AG20443 (cell line): ENCODE data around the gene ENTPD6.

Experiments
- DNase-seq: peaks from one replicate; pipeline ENCODE4 v3.0.0; 2012; ENCODE audit warnings: low spot score, mixed read lengths

The ENTPD6 gene

DNA sequence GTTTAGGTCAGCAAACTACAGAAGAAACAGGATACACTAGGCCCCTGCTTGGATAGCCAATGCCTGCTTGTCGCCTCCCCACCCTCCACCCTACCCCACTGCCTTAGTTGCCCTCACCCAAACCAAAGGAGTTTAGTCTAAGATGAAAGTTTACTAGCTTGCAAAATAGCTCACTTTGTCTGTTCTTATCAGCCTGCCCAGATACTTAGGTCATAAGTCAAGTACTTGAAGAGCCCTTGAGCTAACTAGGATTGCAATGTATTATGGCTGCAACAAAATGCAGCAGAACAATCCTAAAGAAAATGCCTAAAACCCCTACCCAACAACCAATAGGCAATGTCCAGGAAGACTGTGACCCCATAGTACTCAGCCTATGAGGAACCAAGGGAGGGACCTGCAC lies 7.3 kb upstream of the ENTPD6 start:
- DNase-seq = no peak

DNA sequence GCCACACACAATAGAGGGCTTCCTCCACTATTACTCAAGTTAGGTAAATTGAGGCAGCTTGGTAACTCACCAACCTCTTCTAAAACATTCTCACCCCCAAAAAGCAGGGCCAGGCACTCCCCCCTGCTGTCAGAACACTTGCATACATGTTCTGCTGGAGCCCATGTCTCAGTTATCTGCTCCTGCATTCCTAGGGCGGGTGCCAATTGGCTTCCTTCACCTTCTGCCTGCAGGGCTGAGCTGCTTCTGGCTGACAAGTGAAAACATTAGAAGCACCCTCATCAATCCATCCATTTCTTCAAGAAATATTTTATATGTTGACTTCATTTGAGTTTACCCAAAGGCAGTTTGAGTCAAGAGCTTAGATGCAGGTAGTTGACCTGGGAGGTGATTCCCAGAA lies 4.5 kb upstream of the ENTPD6 start:
- DNase-seq = no peak

DNA sequence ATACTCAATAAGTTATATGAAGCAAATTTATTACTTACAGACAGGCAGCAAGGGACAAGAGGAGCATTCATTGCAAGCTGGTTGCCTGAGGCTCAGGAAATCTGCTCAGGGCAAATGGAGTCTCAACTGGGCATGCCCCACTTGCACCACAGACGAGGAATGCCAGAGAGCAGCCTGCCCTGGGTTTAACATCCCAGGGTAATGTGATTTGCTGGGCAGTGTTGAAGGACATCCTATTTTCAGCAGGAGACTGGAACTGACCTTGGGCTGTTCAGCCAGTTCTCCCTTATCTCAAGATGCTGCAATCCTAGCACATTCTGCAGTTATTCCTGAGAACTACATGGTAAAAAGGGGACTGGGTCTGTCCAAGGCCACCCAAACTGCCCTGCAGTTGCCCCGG lies 3.8 kb upstream of the ENTPD6 start:
- DNase-seq = no peak

DNA sequence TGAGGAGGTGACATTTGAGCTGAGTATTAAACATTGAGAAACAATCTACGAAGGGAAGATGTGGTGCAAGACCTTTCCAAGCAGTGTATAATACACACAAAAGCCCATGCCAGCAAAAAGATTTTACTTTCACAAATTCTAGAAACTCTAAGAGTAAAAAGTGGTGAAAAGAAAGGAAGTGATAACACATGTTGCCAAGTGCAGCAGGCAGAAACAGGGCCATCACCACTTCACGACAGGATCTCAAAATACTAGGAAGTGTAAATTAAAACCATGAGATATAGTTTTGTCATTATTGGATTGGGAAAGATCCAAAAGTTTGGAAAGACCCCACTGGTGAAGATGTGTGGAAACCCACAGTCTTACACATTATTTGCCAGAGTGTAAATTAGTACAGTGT lies 1.7 kb upstream of the ENTPD6 start:
- DNase-seq = no peak

DNA sequence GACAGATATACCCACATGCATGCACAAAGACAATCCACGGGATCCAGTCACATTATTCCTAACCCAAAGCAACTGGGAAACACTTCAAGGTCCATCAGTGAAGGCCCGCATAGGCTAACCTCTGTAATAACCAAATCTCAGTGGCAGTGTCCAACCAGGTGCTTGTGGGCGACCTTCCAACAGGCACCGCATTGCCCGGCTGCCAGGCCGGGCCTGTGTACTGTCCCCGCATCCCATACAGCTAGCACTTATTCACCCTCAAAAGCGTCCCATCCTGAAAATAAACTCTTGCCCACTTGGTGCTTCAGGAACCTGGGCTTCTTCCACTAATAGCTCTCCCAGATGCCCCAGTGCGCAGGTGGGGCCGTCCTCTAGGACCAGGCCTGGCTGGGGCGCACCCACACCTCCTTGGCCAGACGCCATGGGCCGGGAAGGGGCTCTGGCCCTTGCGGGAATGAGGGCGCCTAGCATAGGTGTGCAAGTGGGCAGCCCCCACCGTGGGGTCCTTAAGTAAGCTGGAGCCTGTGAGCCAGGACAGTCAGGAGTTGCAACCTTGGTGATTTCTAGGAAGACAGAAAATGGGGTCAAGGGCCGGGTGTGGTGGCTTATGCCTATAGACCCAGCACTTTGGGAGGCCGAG lies 1.1 kb upstream of the ENTPD6 start:
- DNase-seq = no peak

DNA sequence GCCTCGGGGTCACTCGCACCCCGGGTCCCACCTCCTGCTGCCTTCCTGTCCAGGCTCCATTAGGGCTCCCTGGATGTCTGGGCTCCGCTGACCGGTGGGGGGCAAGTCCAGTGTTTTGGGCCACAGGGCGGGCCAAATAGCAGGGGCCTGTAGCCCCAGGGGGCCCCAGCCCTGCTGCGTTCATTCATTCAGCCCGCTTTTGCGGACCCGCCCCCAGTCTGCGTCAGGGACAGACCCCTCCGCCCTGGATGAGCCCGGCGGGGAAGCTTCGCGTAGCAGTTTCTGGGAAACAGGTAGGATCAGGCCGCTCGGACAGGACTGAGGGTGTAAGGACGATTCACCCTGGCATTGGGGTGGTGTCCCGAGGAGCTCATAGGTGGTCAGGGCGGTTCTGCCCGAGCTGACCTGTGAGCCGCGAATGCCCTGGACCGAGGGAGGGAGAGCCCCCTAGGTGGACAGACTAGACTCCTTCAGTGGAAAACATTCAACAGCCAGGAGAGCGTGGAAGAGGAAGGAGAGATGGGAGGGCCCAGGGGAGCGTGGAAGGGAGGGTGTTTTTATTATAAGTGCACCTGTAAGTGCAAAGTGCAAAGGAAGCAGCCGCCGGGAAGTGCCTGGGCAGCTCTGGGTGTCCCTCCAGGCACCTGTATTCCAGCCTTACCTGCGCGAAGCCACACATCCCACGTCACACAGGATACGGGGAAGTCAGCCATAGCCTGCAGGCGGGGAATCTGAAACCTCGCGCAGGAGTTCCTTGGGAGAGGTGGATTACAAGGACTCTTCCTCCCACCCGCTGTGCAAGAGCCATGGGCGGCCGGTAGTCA lies 662 bp downstream of the ENTPD6 start:
- no peak for DNase-seq

- DNase-seq = no peak
Measured at GRCh38 chr20:25196786-25197120, 1.2 kb downstream of the ENTPD6 start.

GRCh38 chr20:25197183-25197869 lies 1.8 kb downstream of the ENTPD6 start:
- DNase-seq = no peak

DNA sequence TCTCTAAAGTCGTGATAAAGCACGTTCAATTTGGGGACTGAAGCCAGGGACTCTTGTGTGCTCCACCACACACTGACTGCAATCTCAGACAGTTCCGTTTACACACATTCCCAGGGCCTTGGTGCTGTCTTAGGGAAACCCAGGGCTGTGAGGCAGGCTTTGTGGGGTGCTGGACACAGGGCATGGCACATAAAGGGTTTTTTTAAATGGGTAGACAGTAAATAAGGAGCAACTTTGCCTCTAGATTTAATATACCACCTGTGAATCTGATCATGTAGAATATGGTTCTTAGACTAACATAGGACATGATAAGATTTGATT lies 2.3 kb downstream of the ENTPD6 start:
- DNase-seq = no peak

DNA sequence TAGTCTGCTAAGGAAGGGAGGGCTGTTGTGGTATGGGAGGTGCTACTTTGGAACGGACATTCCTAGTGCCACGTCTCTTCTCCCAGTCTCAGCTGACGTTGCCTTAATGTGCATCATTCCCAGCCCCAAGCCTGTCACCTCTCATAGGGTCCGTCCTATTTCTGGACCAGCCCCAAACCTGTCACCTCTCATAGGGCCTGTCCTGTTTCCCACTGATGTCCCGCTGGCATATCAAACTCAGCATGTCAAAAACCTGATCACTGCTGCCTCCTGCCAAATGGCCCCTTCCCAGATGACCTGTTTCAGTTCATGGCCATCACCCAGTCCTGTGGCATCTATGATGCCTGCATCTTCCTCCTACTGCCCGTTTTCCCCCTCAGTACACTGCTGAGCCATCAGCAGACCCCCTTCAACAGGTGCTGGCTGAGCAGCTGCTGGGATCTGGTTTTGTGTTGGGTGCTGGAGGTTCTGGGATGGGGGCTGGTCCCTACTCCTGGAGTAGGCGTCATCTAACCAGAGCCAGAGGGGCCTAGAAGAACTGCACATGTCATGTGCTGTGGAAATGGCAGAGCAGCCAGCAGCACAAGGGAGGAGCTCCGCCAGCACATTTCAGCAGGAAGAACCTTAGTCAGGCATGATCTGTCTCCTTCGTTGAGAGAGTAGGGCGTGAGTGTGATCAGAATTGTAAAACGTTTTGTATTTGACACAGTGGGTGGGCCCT lies 3.3 kb downstream of the ENTPD6 start:
- peak; percentile 40 for DNase-seq

DNA sequence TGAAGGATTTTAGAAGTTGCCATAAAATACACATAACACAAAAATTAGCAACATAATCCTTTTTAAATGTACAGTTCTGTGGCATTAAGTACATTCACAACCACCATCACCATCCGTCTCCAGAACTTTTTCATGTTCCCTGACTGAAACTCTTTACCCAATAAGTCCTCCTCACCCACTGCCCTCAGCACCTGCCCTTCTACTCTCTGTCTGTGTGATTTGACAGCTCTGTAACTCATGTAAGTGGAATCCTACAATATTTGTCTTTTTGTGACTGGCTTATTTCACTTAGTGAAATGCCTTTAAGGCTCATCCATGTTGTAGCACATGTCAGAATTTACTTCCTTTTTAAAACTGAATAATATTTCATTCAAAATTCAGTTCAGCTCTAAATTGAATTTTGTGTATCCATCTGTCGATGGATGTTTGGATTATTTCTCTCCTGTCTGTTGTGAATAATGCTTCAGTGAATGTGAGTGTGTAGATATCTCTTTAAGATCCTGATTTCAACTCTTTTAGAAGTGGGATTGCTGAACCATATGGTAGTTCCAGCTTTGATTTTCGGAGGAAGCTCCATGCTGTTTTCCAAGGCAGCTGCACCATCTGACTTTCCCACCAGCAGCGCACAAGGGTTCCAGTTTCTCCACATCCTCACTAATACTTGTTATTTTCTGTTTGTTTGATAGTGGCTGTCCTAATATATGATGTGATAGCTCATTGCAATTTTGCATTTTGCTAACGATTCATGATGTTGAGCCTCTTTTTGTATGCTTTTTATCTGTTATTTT lies 4.2 kb downstream of the ENTPD6 start:
- DNase-seq = no peak

DNA sequence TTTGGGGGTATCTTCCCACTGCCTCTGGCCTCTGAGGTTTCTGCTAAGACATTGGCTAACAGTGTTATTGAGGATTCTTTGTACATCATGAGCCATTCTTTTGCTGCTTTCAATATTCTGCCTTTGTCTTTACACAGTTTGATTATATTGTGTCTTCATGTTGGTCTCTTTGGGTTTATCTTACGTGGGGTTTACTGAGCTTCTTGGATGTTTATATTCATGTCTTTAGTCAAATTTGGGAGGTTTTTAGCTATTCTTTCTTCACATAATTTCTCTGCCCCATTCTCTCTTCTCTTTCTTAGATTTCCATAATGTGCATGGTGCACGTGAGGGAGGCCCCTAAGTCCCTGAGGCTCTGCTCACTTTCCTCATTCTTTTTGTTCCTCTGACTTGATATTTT lies 7.6 kb downstream of the ENTPD6 start:
- no peak for DNase-seq

GRCh38 chr20:25203871-25204320 lies 8.4 kb downstream of the ENTPD6 start:
- DNase-seq = no peak

DNA sequence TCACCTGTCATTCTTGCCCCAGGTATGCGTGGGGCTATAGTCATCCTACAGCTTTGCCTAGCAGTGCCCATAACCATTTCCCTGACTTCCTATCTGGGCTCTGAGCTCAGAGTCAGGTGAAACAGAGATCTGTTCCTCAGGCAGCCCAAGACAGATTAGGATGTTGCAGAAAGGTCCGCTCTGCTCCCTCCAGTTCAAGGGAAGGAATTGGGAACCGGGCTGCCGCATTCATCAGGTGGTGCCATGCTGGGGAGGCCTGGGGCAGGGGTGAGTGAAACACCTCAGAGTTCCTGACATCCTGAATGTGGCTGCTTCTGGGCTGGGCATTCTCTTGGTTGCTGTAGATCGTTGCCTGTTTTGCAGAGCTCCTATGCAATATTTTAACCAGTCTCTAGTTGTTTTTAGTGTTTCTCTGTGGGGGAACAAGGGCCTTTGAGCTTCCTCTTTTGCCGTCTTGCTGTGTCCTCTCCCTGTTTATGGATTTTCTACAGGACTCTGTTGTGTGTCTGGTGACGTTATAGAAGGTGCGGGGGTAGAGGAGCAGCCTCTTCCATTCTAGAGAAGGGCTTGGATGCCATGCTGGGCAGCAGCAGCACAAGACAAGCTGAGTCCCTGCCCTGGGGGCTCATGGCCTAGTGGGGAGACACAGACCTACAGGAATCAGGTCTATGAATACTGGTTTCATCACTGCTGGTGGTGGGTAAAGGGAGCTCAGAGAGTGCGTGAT lies 9.2 kb downstream of the ENTPD6 start:
- no peak for DNase-seq

- DNase-seq = no peak
Measured at GRCh38 chr20:25205277-25206062, 10.0 kb downstream of the ENTPD6 start.

GRCh38 chr20:25206063-25206403 lies 10.5 kb downstream of the ENTPD6 start:
- no peak for DNase-seq

DNA sequence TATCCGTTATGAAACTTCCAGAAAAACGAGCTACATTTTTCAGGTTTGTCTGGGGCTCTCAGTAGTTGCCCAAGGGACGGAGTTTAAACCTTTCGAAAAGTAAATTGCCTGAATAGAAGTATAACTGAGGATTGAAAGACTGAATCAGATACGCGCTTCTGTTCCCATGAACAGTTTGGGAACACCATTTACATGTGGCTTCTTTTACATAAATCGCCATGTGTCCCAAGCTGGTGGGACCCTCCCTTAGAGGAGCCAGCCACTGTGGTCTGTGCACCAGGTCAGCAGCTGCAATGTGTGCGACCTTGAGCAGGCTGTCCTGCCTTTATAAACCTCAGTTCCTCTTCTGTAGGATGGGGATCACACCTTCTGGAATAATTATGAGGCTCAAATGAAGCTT lies 11.0 kb downstream of the ENTPD6 start:
- DNase-seq = no peak

DNA sequence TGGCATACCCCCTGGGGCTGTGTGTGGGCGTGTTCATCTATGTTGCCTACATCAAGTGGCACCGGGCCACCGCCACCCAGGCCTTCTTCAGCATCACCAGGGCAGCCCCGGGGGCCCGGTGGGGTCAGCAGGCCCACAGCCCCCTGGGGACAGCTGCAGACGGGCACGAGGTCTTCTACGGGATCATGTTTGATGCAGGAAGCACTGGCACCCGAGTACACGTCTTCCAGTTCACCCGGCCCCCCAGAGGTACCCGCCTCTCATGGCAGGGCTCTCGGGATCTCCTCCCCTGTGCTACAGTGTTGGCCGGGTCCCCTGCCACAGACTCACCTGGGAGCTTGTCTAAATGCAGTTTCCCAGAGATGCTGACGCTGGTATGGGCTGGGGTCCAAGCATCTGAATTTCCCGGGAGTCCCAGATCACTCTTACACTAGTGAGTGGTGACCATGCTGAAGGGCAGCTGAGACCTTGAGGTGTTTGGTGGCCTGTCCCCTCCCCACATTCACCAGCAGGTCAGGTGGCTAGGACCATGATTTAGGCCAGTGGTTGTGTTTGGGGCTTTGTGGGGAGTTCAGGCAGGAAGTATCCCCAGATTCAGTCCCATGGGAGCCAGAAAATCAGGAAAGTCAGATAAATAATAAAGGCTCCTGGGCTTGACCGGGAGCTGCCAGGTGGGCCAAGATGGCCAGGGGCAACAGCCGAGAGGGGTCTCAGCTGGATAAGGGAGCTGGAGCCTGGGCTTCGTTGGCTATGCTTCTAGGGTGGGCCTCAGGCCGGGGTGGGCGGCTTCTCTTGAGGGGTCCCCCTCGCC lies 11.8 kb downstream of the ENTPD6 start:
- DNase-seq = no peak

DNA sequence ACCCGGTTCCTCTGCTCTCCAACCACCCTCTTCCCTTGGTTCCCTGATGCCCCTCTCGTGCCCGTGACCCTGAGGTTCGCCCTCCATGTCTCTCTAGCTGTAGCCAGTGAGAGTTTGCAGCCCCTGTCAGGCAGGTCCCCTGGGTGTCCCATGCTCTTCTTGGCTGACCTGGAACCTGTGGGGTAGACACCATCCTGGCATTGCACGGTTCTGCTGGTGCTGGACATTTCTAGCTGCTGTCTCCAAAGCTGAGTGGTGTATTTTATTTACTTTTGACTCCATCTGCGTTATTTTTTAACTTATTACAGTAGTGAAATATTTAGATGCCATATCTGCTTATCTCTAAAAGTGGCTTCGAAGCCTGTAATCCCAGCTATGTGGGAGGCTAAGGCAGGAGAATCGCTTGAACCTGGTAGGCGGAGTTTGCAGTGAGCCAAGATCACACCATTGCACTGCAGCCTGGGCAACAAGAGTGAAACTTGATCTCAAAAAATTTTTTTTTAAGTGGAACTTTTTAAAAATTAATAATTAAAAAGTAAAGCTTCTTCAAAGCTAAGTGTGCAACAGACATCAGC lies 12.5 kb downstream of the ENTPD6 start:
- DNase-seq = no peak
